NCI-H69 (cell line): Measurements from ENCODE around the gene FAM107B.
"Not testable (repeated sequence)": the region's sequence is repeated elsewhere in the genome, so short reads cannot be mapped to it uniquely, and the experiment has no call there.

Experiments
- DNase-seq: peaks from one replicate; lab custom pipeline; 2025; lab: John Stamatoyannopoulos, UW

The FAM107B gene

GRCh38 chr10:14601326-14601725 lies 173.4 kb downstream of the FAM107B start:
- DNase-seq = no peak

DNA sequence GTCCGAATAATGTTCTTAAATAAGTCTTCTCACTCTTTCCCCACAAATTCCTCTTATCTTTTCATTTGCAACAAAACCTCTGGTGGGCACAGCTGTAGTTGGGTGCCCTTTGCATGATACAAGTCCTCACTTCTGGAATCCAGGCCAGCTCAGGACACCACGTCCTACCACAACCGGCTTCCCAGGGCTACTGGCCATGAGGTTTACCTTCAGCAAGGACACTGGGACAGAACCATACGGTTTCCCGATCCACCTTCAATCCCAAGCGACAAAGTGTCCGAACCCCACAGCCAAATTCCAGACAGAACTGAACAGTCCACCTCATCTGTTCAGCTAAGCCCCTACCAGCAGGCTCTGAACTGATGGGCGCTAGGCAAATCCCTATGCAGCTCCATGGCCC lies 174.6 kb downstream of the FAM107B start:
- no peak for DNase-seq

DNA sequence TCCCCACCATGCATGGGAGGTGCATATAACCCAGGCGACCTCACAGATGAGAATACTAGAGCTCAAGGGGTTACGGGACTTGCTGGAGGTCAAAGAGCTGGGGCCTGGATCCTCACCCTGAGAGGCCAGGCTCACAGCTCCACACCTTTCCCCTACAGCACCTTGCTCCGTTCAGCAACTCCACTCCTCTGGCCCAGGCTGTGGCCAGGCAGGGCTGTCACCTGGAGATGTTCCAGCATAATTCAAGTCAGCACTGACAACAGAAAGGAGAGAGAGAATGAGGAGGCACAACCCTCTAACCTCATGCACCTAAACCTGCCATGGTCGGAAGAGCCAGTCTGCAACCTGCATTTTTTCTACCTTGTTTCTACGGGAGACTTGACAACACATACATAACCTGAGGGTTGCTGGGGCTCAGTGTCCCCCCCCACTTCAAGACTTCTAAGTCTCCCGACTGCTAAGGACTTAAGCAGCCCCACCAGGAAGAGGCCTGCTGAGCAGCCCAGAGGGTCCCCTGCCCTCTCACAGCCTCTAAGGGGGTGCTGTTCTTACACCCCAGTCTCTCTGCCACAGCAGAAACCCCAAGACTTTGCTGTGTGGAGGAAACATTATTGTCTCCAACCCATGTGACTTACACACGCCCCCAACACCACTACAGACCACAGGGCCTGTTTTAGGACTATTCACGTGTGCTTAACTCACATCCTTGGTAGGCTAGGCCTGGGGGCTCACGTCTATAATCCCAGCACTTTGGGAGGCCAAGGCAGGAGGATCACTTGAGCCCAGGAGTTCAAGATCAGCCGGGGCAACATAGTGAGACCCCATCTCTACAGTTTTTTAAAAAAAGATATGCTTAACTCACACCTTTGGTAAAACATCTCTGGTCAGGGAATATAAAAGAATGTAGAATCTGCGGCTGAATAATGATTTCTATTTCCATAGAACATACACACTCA lies 175.6 kb downstream of the FAM107B start:
- DNase-seq = no peak

DNA sequence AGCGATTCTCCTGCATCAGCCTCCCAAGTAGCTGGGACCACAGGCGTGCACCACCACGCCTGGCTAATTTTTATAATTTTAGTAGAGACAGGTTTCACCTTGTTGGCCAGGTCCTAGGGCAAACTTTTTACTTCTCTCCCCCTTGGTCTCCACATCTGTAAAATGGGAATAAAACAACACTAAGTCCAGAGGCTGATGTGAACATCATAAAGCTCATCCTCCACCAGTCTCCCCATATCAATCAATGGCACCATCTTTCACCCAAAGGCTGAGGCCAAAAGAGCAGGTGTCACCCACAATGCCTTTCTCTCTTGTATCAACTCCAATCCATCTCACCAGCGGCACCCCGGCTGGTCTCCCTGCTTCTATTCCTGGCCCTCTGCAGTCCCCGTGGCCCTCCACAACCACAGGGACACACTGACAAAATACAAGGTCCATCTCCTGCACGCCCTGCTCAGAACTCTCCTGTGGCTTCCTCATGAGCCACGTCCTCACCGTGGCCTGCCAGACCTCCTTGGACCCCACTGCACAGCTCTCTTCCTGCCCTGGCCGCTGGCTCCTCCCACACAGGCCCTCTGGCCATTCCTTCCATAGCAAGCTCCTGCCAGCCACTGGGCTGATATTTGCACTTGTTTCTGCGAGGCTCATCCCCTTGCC lies 179.0 kb downstream of the FAM107B start:
- no peak for DNase-seq

DNA sequence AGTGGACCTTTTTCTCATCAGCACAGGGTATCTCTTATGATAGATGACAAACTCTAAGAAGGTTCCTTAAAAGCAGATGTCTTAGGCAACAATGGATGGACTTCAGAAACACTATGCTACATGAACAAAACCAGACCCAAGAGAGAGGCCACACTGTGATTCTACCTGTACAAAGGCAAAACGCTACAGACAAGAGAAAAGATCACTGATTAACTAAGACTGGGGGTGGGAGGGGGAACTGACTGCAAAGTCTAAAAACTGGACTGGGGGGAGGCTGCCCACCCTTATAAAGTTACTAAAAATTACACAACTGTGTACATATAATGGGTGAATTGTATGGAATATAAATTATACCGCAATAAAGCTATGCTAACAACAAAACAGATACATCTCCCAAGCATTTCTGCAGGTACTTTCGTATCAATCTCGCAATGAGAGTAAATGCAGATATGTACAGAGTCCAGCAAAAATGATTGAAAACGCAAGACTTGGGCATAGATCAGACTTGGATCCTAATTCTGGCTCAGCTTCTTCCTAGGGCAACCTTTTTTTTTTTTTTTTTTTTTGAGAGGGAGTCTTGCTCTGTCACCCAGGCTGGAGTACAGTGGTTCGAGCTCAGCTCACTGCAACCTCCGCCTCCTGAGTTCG lies 179.7 kb downstream of the FAM107B start:
- DNase-seq = no peak

- no peak for DNase-seq
These were observed 180.9 kb downstream of the FAM107B start for GRCh38 chr10:14593806-14594205.

DNA sequence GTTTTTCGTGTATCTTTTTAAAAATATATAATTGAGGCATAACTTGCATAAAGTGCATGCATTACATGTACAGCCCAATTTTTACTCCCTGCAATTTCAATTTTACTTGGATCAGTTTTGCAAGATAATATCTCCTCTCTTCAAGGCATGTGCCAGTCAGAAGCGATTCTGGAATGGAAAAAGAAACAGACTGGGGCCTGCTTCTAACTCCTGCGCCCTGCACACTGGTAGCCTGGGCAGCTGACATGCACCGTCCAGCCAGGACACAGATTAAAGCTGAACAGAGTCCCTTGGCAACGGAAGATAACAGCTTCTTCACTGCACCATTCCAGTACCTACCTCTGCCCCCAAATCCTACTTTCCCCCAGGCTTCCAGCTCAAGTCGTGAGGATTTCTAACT lies 182.1 kb downstream of the FAM107B start:
- DNase-seq = no peak

DNA sequence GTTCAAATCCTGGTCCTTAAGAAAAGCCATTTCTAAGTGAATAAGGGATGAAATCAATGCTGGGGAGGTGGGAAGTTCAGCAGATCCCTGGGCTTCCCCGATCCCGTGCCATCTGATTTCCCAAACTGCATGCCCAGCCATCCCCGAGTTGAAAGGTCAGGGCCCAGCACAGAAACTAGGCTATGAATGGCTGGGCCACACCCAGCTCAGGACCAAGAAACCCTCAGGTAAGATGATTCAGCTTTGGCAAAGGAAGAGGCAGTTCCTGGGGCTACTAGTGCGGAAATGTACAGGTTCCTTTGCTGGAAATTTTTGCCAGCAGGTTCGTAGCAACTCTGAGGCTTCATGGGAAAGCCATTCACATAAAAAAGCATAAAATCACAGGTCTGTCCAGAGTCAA lies 182.7 kb downstream of the FAM107B start:
- no peak for DNase-seq

GRCh38 chr10:14588938-14589294 lies 185.8 kb downstream of the FAM107B start:
- not testable (repeated sequence) for DNase-seq

GRCh38 chr10:14588084-14588937 lies 186.4 kb downstream of the FAM107B start:
- DNase-seq = no peak

DNA sequence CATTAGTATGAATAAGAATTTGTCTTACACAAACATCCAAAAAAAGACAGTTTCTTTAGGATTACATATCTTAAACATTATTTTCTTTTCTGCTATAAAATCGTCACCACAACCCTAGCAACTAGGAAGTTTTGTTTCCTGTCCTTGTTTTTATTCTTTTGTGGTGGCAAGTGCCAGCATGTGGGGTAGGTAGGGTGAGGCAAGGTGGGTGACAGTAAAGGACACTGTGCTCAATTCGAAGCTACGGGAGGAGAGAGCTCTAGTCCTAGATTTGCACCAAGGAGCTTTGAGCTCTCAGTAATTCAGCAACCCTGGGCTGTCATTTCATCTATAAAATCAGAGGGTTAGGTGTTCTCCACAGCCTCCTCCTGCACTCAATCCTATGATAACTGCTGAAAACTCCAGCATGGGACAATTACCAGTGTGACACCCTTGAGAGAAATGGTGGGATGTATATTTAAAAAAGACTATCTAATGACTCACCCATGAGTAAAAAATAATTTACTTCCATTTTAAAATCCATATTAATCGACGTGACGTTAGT lies 187.1 kb downstream of the FAM107B start:
- DNase-seq = no peak

DNA sequence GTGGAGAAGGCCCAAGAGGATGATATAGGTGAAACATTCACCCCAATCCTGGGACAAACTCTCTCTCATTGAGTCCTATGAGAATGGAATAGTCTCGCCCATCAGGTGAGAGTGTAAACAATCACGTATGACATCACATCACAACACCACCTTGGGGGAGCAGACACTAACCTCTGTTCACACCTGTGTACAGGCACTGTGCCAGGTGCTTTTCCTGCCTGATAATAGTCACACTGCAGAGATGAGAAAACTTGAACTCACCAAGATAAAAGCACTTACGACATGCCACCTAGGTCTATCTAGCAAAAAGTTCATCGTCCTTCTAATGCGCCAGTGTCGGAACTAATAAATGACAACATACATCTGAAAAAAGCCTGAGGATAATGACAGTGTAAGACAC lies 187.8 kb downstream of the FAM107B start:
- peak; percentile 57 for DNase-seq

DNA sequence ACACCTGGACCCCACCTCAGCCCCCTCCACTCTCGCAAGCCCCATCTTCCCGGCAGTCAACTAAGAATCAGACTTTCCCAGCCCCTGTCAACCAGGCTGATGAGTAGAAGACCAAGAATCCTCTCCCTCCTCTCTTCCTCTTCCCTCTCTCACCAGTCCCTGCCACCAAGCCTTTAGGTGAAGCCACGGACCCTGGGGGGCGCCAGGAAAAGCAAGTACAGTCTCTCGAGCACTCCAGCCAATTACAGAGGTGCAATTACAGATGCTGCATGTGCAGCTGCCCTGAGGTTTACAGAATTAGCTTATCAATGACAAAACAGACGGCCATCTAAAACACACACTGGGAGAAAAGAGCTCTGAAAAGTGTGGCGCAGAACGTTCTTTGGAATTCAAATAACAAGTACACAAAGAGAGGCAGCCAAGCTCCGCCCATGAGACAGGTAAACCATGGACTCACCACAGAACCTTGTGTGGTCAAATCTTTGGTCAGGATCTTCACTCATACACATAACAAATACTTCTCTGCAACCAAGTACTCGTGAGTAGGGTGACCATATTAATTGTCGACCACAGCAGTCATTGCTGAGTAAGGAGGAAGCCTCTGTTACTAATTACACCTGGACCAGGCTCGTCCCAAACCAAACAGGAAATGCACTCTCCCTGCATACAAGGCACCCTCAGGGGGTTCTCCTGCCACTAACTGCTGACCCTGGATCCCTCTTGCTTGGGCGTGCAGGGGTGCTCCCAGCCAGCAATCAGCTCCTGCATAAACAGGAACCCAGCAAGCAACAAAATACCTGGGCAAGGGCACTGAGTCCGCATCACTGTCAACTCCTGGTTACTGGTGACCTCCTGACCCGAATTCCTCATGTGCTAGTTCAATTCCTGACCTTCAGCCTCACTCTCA lies 189.2 kb downstream of the FAM107B start:
- DNase-seq = peak; percentile 59

DNA sequence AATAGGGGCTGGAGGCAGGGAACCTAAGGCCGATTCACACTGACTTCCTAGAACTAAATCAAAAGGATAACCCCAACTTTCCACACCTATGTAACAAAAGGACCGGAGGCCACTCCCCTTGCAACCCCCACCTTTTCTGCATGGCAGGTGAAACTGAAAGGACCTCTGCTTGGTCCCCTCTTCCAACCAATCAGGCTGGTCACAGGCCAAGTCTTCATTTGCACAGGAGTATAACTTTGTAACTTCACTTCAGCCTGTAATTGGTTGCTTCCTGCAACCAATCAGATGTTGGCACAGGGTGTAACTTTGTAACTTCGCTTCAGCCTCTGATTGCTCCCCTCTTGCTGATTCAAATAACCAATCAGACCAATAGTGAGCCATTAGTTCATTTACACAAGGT lies 190.0 kb downstream of the FAM107B start:
- DNase-seq = no peak

DNA sequence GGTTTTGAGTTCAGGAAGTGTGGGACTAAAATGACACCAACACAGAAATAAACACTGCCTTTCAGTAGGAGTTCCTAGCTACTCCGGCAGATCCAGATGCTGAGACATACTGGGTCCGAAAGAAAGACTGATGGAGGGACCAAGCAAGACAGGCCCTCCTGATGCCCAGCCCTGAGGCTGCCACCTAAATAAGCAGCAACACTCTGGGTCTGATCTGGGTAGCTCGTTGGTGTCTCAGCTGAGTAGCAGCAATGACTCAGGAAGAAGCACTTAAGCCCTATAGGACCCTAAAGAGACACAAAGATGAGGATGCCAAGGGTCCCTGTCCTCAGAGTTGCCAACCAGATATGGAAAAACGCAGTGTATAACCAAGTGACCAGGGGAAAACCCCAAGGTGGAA lies 190.7 kb downstream of the FAM107B start:
- DNase-seq = no peak

DNA sequence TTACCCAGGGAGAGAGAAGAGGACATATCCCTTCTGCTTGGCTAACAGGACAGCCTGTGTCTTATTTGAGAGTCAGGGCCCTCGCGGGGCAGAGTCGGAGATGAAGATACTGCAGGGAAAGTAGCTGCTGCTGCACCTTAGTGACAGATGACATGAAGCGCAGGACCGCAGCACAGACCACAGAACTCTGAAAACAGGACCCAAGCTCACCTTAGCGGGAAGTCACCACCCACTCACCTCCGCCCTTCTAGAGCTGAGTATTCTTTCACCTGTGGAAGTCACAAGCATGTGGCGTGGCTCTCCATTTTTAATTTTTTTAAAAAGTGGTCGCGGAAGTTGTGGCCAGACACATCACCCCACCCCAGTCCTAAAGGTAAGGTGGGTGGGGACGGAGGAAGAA lies 191.4 kb downstream of the FAM107B start:
- DNase-seq = no peak

GRCh38 chr10:14581553-14582321 lies 193.0 kb downstream of the FAM107B start:
- no peak for DNase-seq

DNA sequence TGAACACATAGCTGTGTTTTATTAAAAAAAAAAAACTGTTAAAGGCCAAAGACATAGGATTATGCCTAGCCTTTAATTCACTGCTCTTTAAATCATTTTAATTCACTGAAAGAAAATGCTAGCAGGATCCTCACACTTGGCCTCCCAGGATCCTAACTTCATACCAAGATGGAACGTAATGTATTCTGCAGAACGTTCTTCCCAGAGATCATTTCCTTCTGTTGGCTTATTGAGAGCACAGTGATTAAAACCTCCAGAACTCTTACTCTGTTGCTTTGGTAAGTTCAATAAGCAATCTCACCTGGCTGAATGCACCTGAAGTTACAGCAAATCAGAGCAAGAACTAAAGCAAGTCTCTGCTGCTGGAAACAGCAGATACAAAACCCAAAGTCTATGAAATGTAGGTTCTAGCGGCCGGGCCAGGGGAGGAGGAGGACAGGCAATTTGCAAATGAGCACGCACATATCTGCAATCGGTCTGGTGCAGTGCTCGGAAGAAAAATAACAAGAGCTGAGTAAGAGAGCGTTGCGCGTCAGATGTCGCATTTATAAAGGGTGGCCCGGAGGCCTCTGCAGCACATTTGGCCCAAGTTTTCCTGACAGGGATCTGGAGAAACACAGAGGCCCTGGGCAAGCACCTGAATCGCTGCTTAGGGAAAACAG lies 193.9 kb downstream of the FAM107B start:
- no peak for DNase-seq

- DNase-seq = no peak
These were observed 195.3 kb downstream of the FAM107B start for GRCh38 chr10:14579405-14579804.
